H1 (cell line): ENCODE data around the gene POLR2L. TPM values are rescaled to one million over a fixed set of nuclear protein-coding genes. Genes with fewer than 3 reads are reported as not detected.

Source experiments
- CTCF ChIA-PET: fragments of 300-600 bp; sonication (Branson Sonifier 250); formaldehyde crosslinking; loops from one replicate; lab custom pipeline; 2021; ENCODE audit not compliant: partially characterized antibody; lab: Charles Lee
- POLR2A ChIA-PET: fragments of 300-600 bp; sonication (Branson Sonifier 250); formaldehyde crosslinking; loops from one replicate; lab custom pipeline; 2021; ENCODE audit warnings: inconsistent platforms; ENCODE audit not compliant: partially characterized antibody; lab: Charles Lee
- DNase-seq, 2 experiments: peaks; one replicate each; pipeline versions ENCODE4 v3.0.0 to v3.0.0-alpha.2; 2010 to 2022; ENCODE audit warnings: low spot score in 2 of 2, low read depth in 1 of 2, mixed read lengths in 1 of 2
- FAIRE-seq: peaks from 2 replicates; lab custom pipeline; 2011; peaks lifted over from hg19 to GRCh38; lab: Jason Lieb, UNC
- H2AFZ ChIP-seq: 2 replicates; pipeline ENCODE4 v1.8.1; 2012; ENCODE audit warnings: low read length, inconsistent platforms
- H2AK5ac ChIP-seq: 2 replicates; pipeline ENCODE4 v1.6.1; 2013; ENCODE audit warnings: low read depth, low read length
- H2BK120ac ChIP-seq: replicated peaks from 2 replicates; pipeline ENCODE3; 2013; ENCODE audit warnings: low read depth, low read length, inconsistent platforms
- H2BK12ac ChIP-seq: 2 replicates; pipeline ENCODE4 v1.6.1; 2013; ENCODE audit warnings: low read depth, low read length
- H2BK15ac ChIP-seq: 2 replicates; pipeline ENCODE4 v1.6.1; 2013; ENCODE audit warnings: low read length
- H2BK20ac ChIP-seq: 2 replicates; pipeline ENCODE4 v1.6.1; 2013; ENCODE audit warnings: low read length
- H2BK5ac ChIP-seq: 2 replicates; pipeline ENCODE4 v1.6.1; 2013; ENCODE audit warnings: low read depth, low read length
- H3K14ac ChIP-seq: 2 replicates; pipeline ENCODE4 v1.6.1; 2013; ENCODE audit warnings: inconsistent platforms; ENCODE audit not compliant: insufficient read length
- H3K18ac ChIP-seq: 2 replicates; pipeline ENCODE4 v1.6.1; 2013; ENCODE audit warnings: low read length; ENCODE audit errors: extremely low read depth
- H3K23ac ChIP-seq: 2 replicates; pipeline ENCODE4 v1.6.1; 2013; ENCODE audit warnings: inconsistent platforms; ENCODE audit not compliant: insufficient read length
- H3K23me2 ChIP-seq: 2 replicates; pipeline ENCODE4 v1.6.1; 2013; ENCODE audit warnings: low read depth, low read length
- H3K27ac ChIP-seq: 2 replicates; pipeline ENCODE4 v1.6.1; 2011; ENCODE audit warnings: low read depth, low read length, inconsistent platforms
- H3K27me3 ChIP-seq, 4 experiments: replicated peaks in 1 of 4; 1 replicate in 1 of 4; 2 replicates in 3 of 4; pipeline versions ENCODE4 v1.6.1 to v1.8.1; 2011 to 2013; ENCODE audit warnings: low read length in 3 of 4, mild to moderate bottlenecking in 3 of 4, inconsistent platforms in 2 of 4, mixed read lengths in 2 of 4, moderate library complexity in 1 of 4; ENCODE audit not compliant: control insufficient read depth in 3 of 4, insufficient read depth in 3 of 4; ENCODE audit errors: extremely low read depth in 1 of 4
- H3K36me3 ChIP-seq, 4 experiments: 2 replicates each; pipeline versions ENCODE4 v1.6.1 to v1.8.1; 2011 to 2013; ENCODE audit warnings: mild to moderate bottlenecking in 4 of 4, low read length in 3 of 4, moderate library complexity in 2 of 4, control low read depth in 1 of 4, inconsistent platforms in 1 of 4; ENCODE audit not compliant: insufficient read depth in 4 of 4, control insufficient read depth in 2 of 4
- H3K4ac ChIP-seq: replicated peaks from 2 replicates; pipeline ENCODE3; 2013; ENCODE audit warnings: low read length, low read depth, mixed read lengths, inconsistent platforms; ENCODE audit not compliant: insufficient read length
- H3K4me1 ChIP-seq, 4 experiments: replicated peaks in 1 of 4; 1 replicate in 1 of 4; 2 replicates in 3 of 4; pipeline versions ENCODE4 v1.6.1 to v1.8.1; 2011 to 2013; ENCODE audit warnings: low read length in 3 of 4, inconsistent platforms in 2 of 4, mixed read lengths in 1 of 4; ENCODE audit not compliant: insufficient read depth in 4 of 4, control insufficient read depth in 3 of 4
- H3K4me2 ChIP-seq, 2 experiments: 2 replicates each; pipeline versions ENCODE4 v1.6.1 to v1.8.1; 2011 to 2013; ENCODE audit warnings: low read depth in 2 of 2, low read length in 2 of 2, control low read depth in 1 of 2, inconsistent platforms in 1 of 2, mild to moderate bottlenecking in 1 of 2; ENCODE audit not compliant: insufficient read depth in 1 of 2
- H3K4me3 ChIP-seq, 4 experiments: fragments of 200-600, 300-600 bp in 1 of 4; sonication (generic), shearing (Covaris generic), sonication (Bioruptor Twin) in 1 of 4; 2 replicates each; pipeline versions ENCODE4 v1.5.1 to v1.8.1; 2011 to 2016; ENCODE audit warnings: low read length in 4 of 4, low read depth in 3 of 4, control low read depth in 2 of 4, inconsistent platforms in 2 of 4, mild to moderate bottlenecking in 2 of 4, mixed read lengths in 1 of 4, moderate library complexity in 1 of 4; ENCODE audit not compliant: insufficient read depth in 2 of 4; ENCODE audit errors: extremely low read depth in 1 of 4
- H3K56ac ChIP-seq: replicated peaks from 2 replicates; pipeline ENCODE3; 2013; ENCODE audit warnings: low read depth, mild to moderate bottlenecking, mixed read lengths, low read length, inconsistent platforms; ENCODE audit not compliant: insufficient read length
- H3K79me1 ChIP-seq: 2 replicates; pipeline ENCODE4 v1.6.1; 2013; ENCODE audit warnings: low read depth, low read length, control low read depth
- H3K79me2 ChIP-seq, 2 experiments: 2 replicates each; pipeline versions ENCODE4 v1.6.1 to v1.8.1; 2012 to 2013; ENCODE audit warnings: low read length in 2 of 2, mild to moderate bottlenecking in 2 of 2, inconsistent platforms in 1 of 2; ENCODE audit not compliant: insufficient read depth in 2 of 2, control insufficient read depth in 1 of 2
- H3K9ac ChIP-seq, 4 experiments: replicated peaks in 1 of 4; 1 replicate in 1 of 4; 2 replicates in 3 of 4; pipeline versions ENCODE4 v1.6.1 to v1.8.1; 2011 to 2013; ENCODE audit warnings: low read depth in 3 of 4, low read length in 3 of 4, control low read depth in 2 of 4, mild to moderate bottlenecking in 2 of 4, moderate library complexity in 2 of 4, inconsistent platforms in 1 of 4; ENCODE audit errors: extremely low read depth in 1 of 4
- H3K9me3 ChIP-seq, 2 experiments: 2 replicates each; pipeline versions ENCODE4 v1.6.1 to v1.8.1; 2012 to 2013; ENCODE audit warnings: mild to moderate bottlenecking in 2 of 2, moderate library complexity in 2 of 2, control low read depth in 1 of 2, inconsistent platforms in 1 of 2, low read depth in 1 of 2, low read length in 1 of 2, mixed read lengths in 1 of 2; ENCODE audit not compliant: insufficient read depth in 2 of 2
- H4K20me1 ChIP-seq, 2 experiments: replicated peaks in 1 of 2; 2 replicates each; pipeline versions ENCODE3 to v1.8.1; 2011 to 2013; ENCODE audit warnings: inconsistent platforms in 2 of 2, low read length in 2 of 2, mild to moderate bottlenecking in 1 of 2; ENCODE audit not compliant: insufficient read depth in 2 of 2, control insufficient read depth in 1 of 2
- H4K5ac ChIP-seq: 2 replicates; pipeline ENCODE4 v1.6.1; 2013; ENCODE audit warnings: low read length, low read depth, mixed read lengths, inconsistent platforms; ENCODE audit not compliant: insufficient read length
- H4K8ac ChIP-seq: 2 replicates; pipeline ENCODE4 v1.8.0; 2013; ENCODE audit warnings: mild to moderate bottlenecking, moderate library complexity, low read length, inconsistent platforms; ENCODE audit not compliant: insufficient read depth; ENCODE audit errors: extremely low read depth
- H4K91ac ChIP-seq: replicated peaks from 2 replicates; pipeline ENCODE3; 2013; ENCODE audit warnings: low read length, mixed read lengths, inconsistent platforms; ENCODE audit not compliant: insufficient read length
- ATF3 ChIP-seq: IDR thresholded peaks from 2 replicates; pipeline ENCODE4 v1.6.1; 2011; ENCODE audit warnings: low read depth, mild to moderate bottlenecking, low read length; ENCODE audit not compliant: insufficient read depth
- CBX8 ChIP-seq: fragments of 300-800, 300-1000 bp; sonication (generic); IDR thresholded peaks from 2 replicates; pipeline ENCODE4 v1.7.1; 2016; ENCODE audit warnings: low read depth, low read length, borderline replicate concordance
- CEBPB ChIP-seq: IDR thresholded peaks from 2 replicates; pipeline ENCODE4 v1.6.1; 2012; ENCODE audit warnings: low read depth, low read length
- CHD2 ChIP-seq: IDR thresholded peaks from 2 replicates; pipeline ENCODE4 v1.6.1; 2012; ENCODE audit warnings: low read length, improper control_type of control experiment
- GTF2F1 ChIP-seq: IDR thresholded peaks from 2 replicates; pipeline ENCODE4 v1.6.1; 2012; ENCODE audit warnings: low read depth, low read length, improper control_type of control experiment, borderline replicate concordance
- MAFK ChIP-seq: IDR thresholded peaks from 2 replicates; pipeline ENCODE4 v1.6.1; 2012; ENCODE audit warnings: low read depth, mild to moderate bottlenecking, improper control_type of control experiment, low read length
- POU5F1 ChIP-seq: IDR thresholded peaks from 2 replicates; pipeline ENCODE4 v1.6.1; 2011; ENCODE audit warnings: low read depth, mild to moderate bottlenecking, low read length, moderate library complexity
- RBBP5 ChIP-seq: IDR thresholded peaks from 2 replicates; pipeline ENCODE4 v1.7.1; 2012; ENCODE audit warnings: low read depth, mild to moderate bottlenecking, inconsistent platforms, low read length, moderate library complexity, borderline replicate concordance
- RNF2 ChIP-seq: fragments of 200-900, 300-1000 bp; sonication (generic); IDR thresholded peaks from 2 replicates; pipeline ENCODE4 v1.7.1; 2016; ENCODE audit warnings: borderline replicate concordance, low read depth, mild to moderate bottlenecking, antibody characterized with exemption, low read length; ENCODE audit not compliant: poor library complexity, severe bottlenecking; ENCODE audit errors: missing control alignments
- SIX5 ChIP-seq: IDR thresholded peaks from 2 replicates; pipeline ENCODE4 v1.6.1; 2011; ENCODE audit warnings: mild to moderate bottlenecking, low read depth, low read length
- WGBS, 2 experiments: shearing (Covaris generic) in 1 of 2; methylation state at CpG; one replicate each; pipeline versions ENCODE4 v1.1.6 to v1.1.7; 2013 to 2015; ENCODE audit warnings: low lambda C conversion rate in 2 of 2, mixed read lengths in 2 of 2, inconsistent platforms in 1 of 2, low coverage in 1 of 2, missing lambda C conversion rate in 1 of 2; ENCODE audit not compliant: insufficient replicate concordance in 2 of 2, insufficient coverage in 1 of 2, insufficient read length in 1 of 2; ENCODE audit errors: extremely low coverage in 1 of 2, missing lambda C conversion rate in 1 of 2; 5-methylcytosine and 5-hydroxymethylcytosine counted together
- polyA plus RNA-seq, 7 experiments: library from polyadenylated mRNA; depleted of rRNA in 3 of 7; stranded (reverse) in 5 of 7; unstranded in 2 of 7; fragments of >200 nt in 5 of 7; fragments of 200-250 nt in 2 of 7; gene quantifications; 1 replicate in 5 of 7; 2 replicates in 1 of 7; 4 replicates in 1 of 7; pipeline versions ENCODE4 v1.2.1 to v1.2.3, GENCODE V29; 2011 to 2013; ENCODE audit warnings: missing spikeins in 2 of 7, mixed read lengths in 2 of 7
- total RNA-seq: library from RNA; stranded (reverse); fragmentation: NEBNext Ultra II Directional; extraction: Animal tissue kit (Norgen Biotek cat#: 25700); gene quantifications from 2 replicates; pipeline ENCODE4 v1.2.1, GENCODE V29; 2021

The POLR2L gene
- total and polyA plus RNA-seq, 2 of the 8 experiments (the other 6 are each of a cell fraction or from before 2014, with no cell fraction given), result 140 to 151 TPM

- H3K56ac ChIP-seq, result no peak overlapping the region
- no peak overlapping the region; the same call in 1 of the 2 replicates for H2AK5ac ChIP-seq
- no peak for FAIRE-seq
- DNase-seq, result no peak
- peak overlapping the region; percentile 67; the same call in 1 of the 2 replicates for H2BK5ac ChIP-seq
- H3K14ac ChIP-seq, result no peak overlapping the region
- peak overlapping the region; percentile 43 for H2BK120ac ChIP-seq
- H4K8ac ChIP-seq, result peak overlapping the region; percentile 68
- peak overlapping the region; percentile 78 for H3K18ac ChIP-seq
- H3K4me2 ChIP-seq, result peak overlapping the region; percentile 67 to 83
- TF ChIP-seq CBX8 (no peak), POU5F1 (no peak), ATF3 (no peak), GTF2F1 (no peak), SIX5 (no peak), RNF2 (no peak), RBBP5 (no peak), CEBPB (no peak), MAFK (no peak), CHD2 (no peak)
- TF ChIP-seq, all 59 proteins: peak for 0
- peak overlapping the region; percentile 78 for H3K4ac ChIP-seq
- H3K79me1 ChIP-seq, result peaks cover 2% of the 10 kb centered on the region; the same call in 1 of the 2 replicates
- WGBS, 2 experiments, result 88% methylated on average over 24 of the region's 26 CpGs; no CpG with 5 or more reads in 1 of the 2 experiments
- no peak overlapping the region for H4K5ac ChIP-seq
- H3K36me3 ChIP-seq, result peaks cover 3 to 30% (median 6%) of the 10 kb centered on the region in 4 experiments; a peak in 5 of 8 replicates
- peak overlapping the region; percentile 37 for H4K91ac ChIP-seq
- H2AFZ ChIP-seq, result no peak overlapping the region
- H2BK20ac ChIP-seq, result no peak overlapping the region
- H3K9ac ChIP-seq, result no peak overlapping the region; a peak in 2 of 7 replicates
- CTCF ChIA-PET, result interaction anchor here (0.9 to 2.7 kb wide), 5 partner anchors 13 to 44 kb away, joined by 3 to 7 read pairs (median 3); partner anchors contain the start of gene CEND1
- H3K4me3 ChIP-seq, result peak overlapping the region; percentile 28 to 71 (median 47); a peak in 7 of 8 replicates
- peaks cover 12% of the 10 kb centered on the region; the same call in 1 of the 2 replicates for H3K23me2 ChIP-seq
- no peaks in the 10 kb centered on the region for H3K9me3 ChIP-seq
- H2BK12ac ChIP-seq, result peak overlapping the region; percentile 17; the same call in 1 of the 2 replicates
- POLR2A ChIA-PET, result interaction anchor here (0.7 to 53.0 kb wide), 12 partner anchors 7 to 165 kb away, joined by 3 to 1917 read pairs (median 4); partner anchors contain the start of genes CD151, CEND1, CRACR2B and PNPLA2
- no peak overlapping the region for H3K27ac ChIP-seq
- no peak overlapping the region for H2BK15ac ChIP-seq
- H3K4me1 ChIP-seq, result peaks cover 0 to 8% (median 7%) of the 10 kb centered on the region in 4 experiments; a peak in 5 of 7 replicates
- no peak overlapping the region for H3K23ac ChIP-seq
- H4K20me1 ChIP-seq, result peaks cover 0 to 8% of the 10 kb centered on the region in 2 experiments
- H3K79me2 ChIP-seq, result peaks cover 0 to 6% of the 10 kb centered on the region in 2 experiments; a peak in 1 of 4 replicates
- no peaks in the 10 kb centered on the region; a peak in 1 of 7 replicates for H3K27me3 ChIP-seq
Observed at GRCh38 chr11:803770-804598, 38.3 kb downstream of the POLR2L start.
